CD14-positive monocyte (primary cell): Measurements from ENCODE around the gene CRTC1. TPM values are rescaled to one million over a fixed set of nuclear protein-coding genes. Genes with fewer than 3 reads are reported as not detected.

ENCODE experiments used
- DNase-seq, 3 donors: peaks; one replicate each; pipeline ENCODE4 v3.0.0-alpha.2; 2011 to 2022
- H2AFZ ChIP-seq: 2 replicates; pipeline ENCODE4 v1.6.0; 2012; ENCODE audit warnings: mild to moderate bottlenecking, low read depth, low read length, inconsistent platforms; ENCODE audit not compliant: insufficient read depth, poor library complexity, severe bottlenecking
- H3K27ac ChIP-seq, 2 donors: 1 replicate in 1 of 2; 2 replicates in 1 of 2; pipeline ENCODE4 v1.5.1; 2012 to 2013; ENCODE audit warnings: low read length in 2 of 2, control low read depth in 1 of 2, inconsistent platforms in 1 of 2, low read depth in 1 of 2, mild to moderate bottlenecking in 1 of 2
- H3K27me3 ChIP-seq, 2 donors: one replicate each; pipeline versions ENCODE4 v1.6.0 to v1.6.1; 2011 to 2013; ENCODE audit warnings: low read length in 2 of 2; ENCODE audit not compliant: control insufficient read depth in 2 of 2, insufficient read depth in 2 of 2
- H3K36me3 ChIP-seq, 2 donors: replicated peaks in 1 of 2; 1 replicate in 1 of 2; 2 replicates in 1 of 2; pipeline versions ENCODE4 v1.5.1 to v1.6.1; 2012 to 2013; ENCODE audit warnings: low read length in 2 of 2, control low read depth in 1 of 2, inconsistent platforms in 1 of 2, mild to moderate bottlenecking in 1 of 2; ENCODE audit not compliant: insufficient read depth in 2 of 2, control insufficient read depth in 1 of 2
- H3K4me1 ChIP-seq, 2 donors: 1 replicate in 1 of 2; 2 replicates in 1 of 2; pipeline versions ENCODE4 v1.5.1 to v1.6.1; 2012 to 2013; ENCODE audit warnings: low read length in 2 of 2, control low read depth in 1 of 2, inconsistent platforms in 1 of 2, mild to moderate bottlenecking in 1 of 2, moderate library complexity in 1 of 2; ENCODE audit not compliant: insufficient read depth in 2 of 2, control insufficient read depth in 1 of 2
- H3K4me2 ChIP-seq: replicated peaks from 2 replicates; pipeline ENCODE3; 2012; ENCODE audit warnings: low read length, moderate library complexity, mild to moderate bottlenecking; ENCODE audit not compliant: poor library complexity, severe bottlenecking; ENCODE audit errors: extremely low read depth
- H3K4me3 ChIP-seq, 3 experiments: fragments of 200-600 bp in 1 of 3; sonication (generic) in 1 of 3; replicated peaks in 1 of 3; 1 replicate in 2 of 3; 2 replicates in 1 of 3; pipeline ENCODE4 v1.5.1; 2011 to 2013; ENCODE audit warnings: low read length in 3 of 3, mild to moderate bottlenecking in 3 of 3, control low read depth in 2 of 3, low read depth in 2 of 3, inconsistent platforms in 1 of 3, moderate library complexity in 1 of 3
- H3K79me2 ChIP-seq: 2 replicates; pipeline ENCODE4 v1.6.0; 2012; ENCODE audit warnings: mild to moderate bottlenecking, control low read depth, inconsistent platforms, low read length, moderate library complexity; ENCODE audit not compliant: insufficient read depth
- H3K9ac ChIP-seq: 2 replicates; pipeline ENCODE4 v1.6.0; 2017; ENCODE audit warnings: low read length, mild to moderate bottlenecking; ENCODE audit not compliant: insufficient read depth, poor library complexity, severe bottlenecking
- H3K9me3 ChIP-seq, 2 donors: replicated peaks in 1 of 2; 1 replicate in 1 of 2; 2 replicates in 1 of 2; pipeline versions ENCODE4 v1.5.1 to v1.6.1; 2012 to 2013; ENCODE audit warnings: low read length in 2 of 2, control low read depth in 1 of 2; ENCODE audit not compliant: control insufficient read depth in 1 of 2, insufficient read depth in 1 of 2
- H4K20me1 ChIP-seq: 2 replicates; pipeline ENCODE4 v1.6.0; 2012; ENCODE audit warnings: mild to moderate bottlenecking, low read length, control low read depth, moderate library complexity; ENCODE audit not compliant: insufficient read depth
- H3K27ac Mint-ChIP-seq, 7 donors: one replicate each; pipeline ENCODE4 v1.8.0; 2020; ENCODE audit warnings: mild to moderate bottlenecking in 7 of 7, mixed read lengths in 7 of 7, moderate library complexity in 6 of 7, inconsistent platforms in 2 of 7
- H3K27me3 Mint-ChIP-seq, 3 donors: one replicate each; pipeline ENCODE4 v1.8.0; 2021 to 2022; ENCODE audit warnings: low read depth in 3 of 3, mild to moderate bottlenecking in 3 of 3, mixed read lengths in 3 of 3, moderate library complexity in 3 of 3, inconsistent platforms in 1 of 3
- H3K36me3 Mint-ChIP-seq, 2 donors: one replicate each; pipeline ENCODE4 v1.8.0; 2020; ENCODE audit warnings: mixed read lengths in 2 of 2, inconsistent platforms in 1 of 2, mild to moderate bottlenecking in 1 of 2
- H3K4me1 Mint-ChIP-seq: one replicate; pipeline ENCODE4 v1.8.0; 2020; ENCODE audit warnings: mild to moderate bottlenecking, mixed read lengths
- H3K4me3 Mint-ChIP-seq, 2 donors: one replicate each; pipeline ENCODE4 v1.8.0; 2020; ENCODE audit warnings: mild to moderate bottlenecking in 2 of 2, mixed read lengths in 2 of 2, moderate library complexity in 1 of 2
- H3K9me3 Mint-ChIP-seq, 7 donors: one replicate each; pipeline ENCODE4 v1.8.0; 2020 to 2022; ENCODE audit warnings: mixed read lengths in 7 of 7, mild to moderate bottlenecking in 6 of 7, moderate library complexity in 6 of 7, inconsistent platforms in 2 of 7
- WGBS: methylation state at CpG from one replicate; pipeline ENCODE4 v1.1.5; 2013; ENCODE audit warnings: missing lambda C conversion rate; ENCODE audit not compliant: insufficient coverage; 5-methylcytosine and 5-hydroxymethylcytosine counted together
- intact Hi-C, 2 donors: fragments of 100-400 bp; cut with micrococcal nuclease; formaldehyde crosslinking; loops; one replicate each; pipeline versions ENCODE4 v1.15.0 to v1.15.1; 2023
- polyA plus RNA-seq, 3 donors: library from polyadenylated mRNA; depleted of rRNA in 1 of 3; unstranded in 2 of 3; stranded (reverse) in 1 of 3; fragments of 300-500 nt in 2 of 3; fragments of >200 nt in 1 of 3; fragmentation: Illumina TruSeq in 2 of 3; gene quantifications; 1 replicate in 2 of 3; 2 replicates in 1 of 3; pipeline ENCODE4 v1.2.3, GENCODE V29; 2012 to 2021
- TF ChIP-seq, protein P1 (sequence below): fragments of 200-600 bp; IDR thresholded peaks from one replicate; pipeline ENCODE4 v1.8.0; 2022; ENCODE audit warnings: antibody characterized with exemption, mild to moderate bottlenecking

The CRTC1 gene
- polyA plus RNA-seq, 3 donors: 0.28 to 9.2 (median 0.55) TPM

DNA sequence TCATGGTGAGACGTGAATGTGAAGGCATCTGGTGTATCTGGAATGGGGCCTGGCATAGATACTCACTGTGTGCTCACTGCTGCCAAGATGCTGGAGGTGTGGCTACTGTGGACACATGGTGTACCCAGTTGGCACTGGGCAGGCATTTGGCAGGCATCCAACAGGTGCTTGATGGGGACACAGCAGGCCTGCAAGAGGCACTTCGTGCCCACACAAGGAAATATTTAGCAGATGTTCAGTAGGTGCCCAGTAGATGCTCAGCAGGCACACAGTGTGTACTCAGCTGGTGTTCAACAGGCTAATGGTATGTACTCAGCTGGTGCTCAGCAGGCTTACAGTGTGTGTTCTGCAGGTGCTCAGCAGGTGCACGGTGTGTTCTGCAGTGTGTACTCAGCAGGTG lies 14.2 kb downstream of the CRTC1 start:
- no peak for DNase-seq
- Histone ChIP-seq H3K4me3 (no peak overlapping the region), H3K4me1 (peaks cover 26% of the 10 kb centered on the region in 2 donors), H3K27me3 (no peaks in the 10 kb centered on the region), H3K79me2 (peaks cover 42% of the 10 kb centered on the region), H3K4me2 (no peak overlapping the region), H3K27ac (no peak overlapping the region), H2AFZ (no peak overlapping the region), H3K9ac (no peak overlapping the region), H4K20me1 (peaks cover 93% of the 10 kb centered on the region), H3K9me3 (no peaks in the 10 kb centered on the region), H3K36me3 (no peaks in the 10 kb centered on the region)
- TF ChIP-seq, protein P1, sequence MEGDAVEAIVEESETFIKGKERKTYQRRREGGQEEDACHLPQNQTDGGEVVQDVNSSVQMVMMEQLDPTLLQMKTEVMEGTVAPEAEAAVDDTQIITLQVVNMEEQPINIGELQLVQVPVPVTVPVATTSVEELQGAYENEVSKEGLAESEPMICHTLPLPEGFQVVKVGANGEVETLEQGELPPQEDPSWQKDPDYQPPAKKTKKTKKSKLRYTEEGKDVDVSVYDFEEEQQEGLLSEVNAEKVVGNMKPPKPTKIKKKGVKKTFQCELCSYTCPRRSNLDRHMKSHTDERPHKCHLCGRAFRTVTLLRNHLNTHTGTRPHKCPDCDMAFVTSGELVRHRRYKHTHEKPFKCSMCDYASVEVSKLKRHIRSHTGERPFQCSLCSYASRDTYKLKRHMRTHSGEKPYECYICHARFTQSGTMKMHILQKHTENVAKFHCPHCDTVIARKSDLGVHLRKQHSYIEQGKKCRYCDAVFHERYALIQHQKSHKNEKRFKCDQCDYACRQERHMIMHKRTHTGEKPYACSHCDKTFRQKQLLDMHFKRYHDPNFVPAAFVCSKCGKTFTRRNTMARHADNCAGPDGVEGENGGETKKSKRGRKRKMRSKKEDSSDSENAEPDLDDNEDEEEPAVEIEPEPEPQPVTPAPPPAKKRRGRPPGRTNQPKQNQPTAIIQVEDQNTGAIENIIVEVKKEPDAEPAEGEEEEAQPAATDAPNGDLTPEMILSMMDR: no peak
- 87% methylated on average over 3 of the region's 3 CpGs for WGBS
- Mint-ChIP-seq H3K4me3 (no peak overlapping the region), H3K9me3 (no peaks in the 10 kb centered on the region), H3K27ac (no peak overlapping the region), H3K4me1 (peaks cover 25% of the 10 kb centered on the region), H3K36me3 (peaks cover 3 to 16% of the 10 kb centered on the region in 2 donors), H3K27me3 (peaks cover 0 to 8% (median 6%) of the 10 kb centered on the region in 3 donors)
- intact Hi-C loops: no loop called here

DNA sequence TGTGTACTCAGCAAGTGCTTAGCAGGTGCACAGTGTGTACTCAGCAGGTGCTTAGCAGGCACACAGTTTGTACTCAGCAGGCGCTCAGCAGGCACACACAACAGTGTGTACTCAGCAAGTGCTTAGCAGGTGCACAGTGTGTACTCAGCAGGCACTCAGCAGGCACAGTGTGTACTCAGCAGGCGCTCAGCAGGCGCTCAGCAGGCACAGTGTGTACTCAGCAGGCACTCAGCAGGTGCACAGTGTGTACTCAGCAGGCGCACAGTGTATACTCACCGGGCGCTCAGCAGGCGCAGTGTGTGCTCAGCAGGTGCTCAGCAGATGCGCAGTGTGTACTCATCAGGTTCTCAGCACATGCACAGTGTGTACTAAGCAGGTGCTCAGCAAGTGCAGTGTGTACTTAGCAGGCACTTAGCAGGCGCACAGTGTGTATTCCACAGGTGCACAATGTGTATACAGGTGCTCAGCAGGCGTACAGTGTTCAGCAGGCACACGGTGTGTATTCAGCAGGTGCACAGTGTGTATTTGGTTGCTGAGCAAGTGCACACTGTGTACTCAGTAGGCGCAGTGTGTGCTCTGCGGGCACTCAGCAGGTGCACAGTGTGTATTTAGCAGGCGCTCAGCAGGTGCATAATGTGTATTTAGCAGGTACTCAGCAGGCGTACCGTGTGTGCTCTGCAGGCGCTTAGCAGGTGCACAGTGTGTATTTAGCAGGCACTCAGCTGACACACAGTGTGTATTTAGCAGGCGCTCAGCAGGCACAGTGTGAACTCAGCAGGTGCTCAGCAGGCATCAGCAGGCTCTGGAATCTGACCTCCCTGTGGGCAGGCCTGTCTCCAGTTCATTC lies 15.1 kb downstream of the CRTC1 start:
- no peaks in the 10 kb centered on the region for H3K9me3 ChIP-seq
- 94% methylated on average over 18 of the region's 18 CpGs for WGBS
- Mint-ChIP-seq H3K36me3 (peaks cover 3 to 16% of the 10 kb centered on the region in 2 donors), H3K27ac (no peak overlapping the region), H3K9me3 (no peaks in the 10 kb centered on the region), H3K4me3 (no peak overlapping the region), H3K4me1 (peaks cover 25% of the 10 kb centered on the region), H3K27me3 (peaks cover 0 to 8% (median 6%) of the 10 kb centered on the region in 3 donors)
- no peak overlapping the region for H3K4me3 ChIP-seq
- no peak for DNase-seq
- H4K20me1 ChIP-seq: peaks cover 95% of the 10 kb centered on the region
- peaks cover 48% of the 10 kb centered on the region for H3K79me2 ChIP-seq
- H3K4me2 ChIP-seq: no peak overlapping the region
- H3K4me1 ChIP-seq: peaks cover 26% of the 10 kb centered on the region in 2 donors
- H2AFZ ChIP-seq: no peak overlapping the region
- intact Hi-C loops: no loop called here
- H3K9ac ChIP-seq: no peak overlapping the region
- no peaks in the 10 kb centered on the region for H3K36me3 ChIP-seq
- no peaks in the 10 kb centered on the region for H3K27me3 ChIP-seq
- TF ChIP-seq, protein P1: no peak
- H3K27ac ChIP-seq: no peak overlapping the region
